PC-9 (cell line): ENCODE data around the gene STUM.

Experiments used
- EZH2 ChIP-seq: fragments of 200-600 bp; sonication (generic); IDR thresholded peaks from 2 replicates; pipeline ENCODE4 v1.8.0; 2017; ENCODE audit warnings: antibody characterized with exemption, low read depth
- TF ChIP-seq, protein P1 (sequence below): fragments of 200-600 bp; sonication (generic); conservative IDR thresholded peaks from 2 replicates; pipeline ENCODE4 v1.6.1; 2017; ENCODE audit warnings: mixed run types, antibody characterized with exemption, mild to moderate bottlenecking, moderate library complexity

DNA sequence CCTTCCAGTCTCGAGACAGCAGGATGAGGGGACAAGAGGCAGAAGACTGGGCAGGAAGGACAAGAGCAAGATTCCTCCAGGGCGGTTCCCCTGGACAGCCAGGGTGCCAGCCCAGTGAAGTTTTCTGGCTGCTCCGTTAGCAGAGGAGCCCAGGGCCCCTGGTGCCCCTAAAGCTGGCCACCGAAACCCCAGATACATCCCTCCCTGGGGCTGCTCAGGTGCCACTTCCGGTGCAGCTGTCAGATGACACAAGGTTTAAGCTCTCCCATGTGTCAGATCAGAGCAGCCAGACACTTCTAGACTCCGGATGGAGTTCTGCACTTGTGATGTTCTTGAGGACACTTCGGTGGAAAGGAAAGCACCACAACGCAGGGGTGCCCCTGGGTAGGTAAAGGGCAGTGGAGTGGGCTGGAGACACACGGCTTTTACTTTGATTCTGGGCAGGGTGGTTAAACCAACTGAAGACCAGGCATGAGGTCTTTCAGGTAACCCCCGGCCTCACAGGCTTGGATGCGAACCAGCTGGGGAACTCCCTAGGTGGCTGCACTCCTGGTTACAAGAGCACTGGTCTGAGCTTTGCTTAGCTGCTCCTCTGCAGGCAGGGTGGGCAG, 104.9 kb downstream of the STUM start:
- TF ChIP-seq, protein P1, sequence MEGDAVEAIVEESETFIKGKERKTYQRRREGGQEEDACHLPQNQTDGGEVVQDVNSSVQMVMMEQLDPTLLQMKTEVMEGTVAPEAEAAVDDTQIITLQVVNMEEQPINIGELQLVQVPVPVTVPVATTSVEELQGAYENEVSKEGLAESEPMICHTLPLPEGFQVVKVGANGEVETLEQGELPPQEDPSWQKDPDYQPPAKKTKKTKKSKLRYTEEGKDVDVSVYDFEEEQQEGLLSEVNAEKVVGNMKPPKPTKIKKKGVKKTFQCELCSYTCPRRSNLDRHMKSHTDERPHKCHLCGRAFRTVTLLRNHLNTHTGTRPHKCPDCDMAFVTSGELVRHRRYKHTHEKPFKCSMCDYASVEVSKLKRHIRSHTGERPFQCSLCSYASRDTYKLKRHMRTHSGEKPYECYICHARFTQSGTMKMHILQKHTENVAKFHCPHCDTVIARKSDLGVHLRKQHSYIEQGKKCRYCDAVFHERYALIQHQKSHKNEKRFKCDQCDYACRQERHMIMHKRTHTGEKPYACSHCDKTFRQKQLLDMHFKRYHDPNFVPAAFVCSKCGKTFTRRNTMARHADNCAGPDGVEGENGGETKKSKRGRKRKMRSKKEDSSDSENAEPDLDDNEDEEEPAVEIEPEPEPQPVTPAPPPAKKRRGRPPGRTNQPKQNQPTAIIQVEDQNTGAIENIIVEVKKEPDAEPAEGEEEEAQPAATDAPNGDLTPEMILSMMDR = no peak
- no peak for TF ChIP-seq EZH2
